ENCODE results near the gene DARS2. TPM values are rescaled to one million over a fixed set of nuclear protein-coding genes. Genes with fewer than 3 reads are reported as not detected.
"Not testable (repeated sequence)": the region's sequence is repeated elsewhere in the genome, so short reads cannot be mapped to it uniquely, and the experiment has no call there.

Gene DARS2
- total RNA-seq, 1 donor from 2014 or later = 56.0 TPM

GRCh38 chr1:173784997-173785396 is 39.5 kb upstream of the DARS2 start:
- TF ChIP-seq EZH2phosphoT487 (IDR thresholded peaks at IDR 0.05) = no peak
- TF ChIP-seq CTCF (IDR thresholded peaks at IDR 0.05) = no peak
- TF ChIP-seq EZH2 (IDR thresholded peaks at IDR 0.05) = no peak
- Mint-ChIP-seq H3K27ac (no peak overlapping the region), H3K9me3 (no peaks in the 10 kb centered on the region), H3K27me3 (ENCODE audit: insufficient read depth, low read depth) (no peaks in the 10 kb centered on the region), H3K4me3 (no peak overlapping the region), H3K4me1 (no peaks in the 10 kb centered on the region), H3K36me3 (peaks cover 13% of the 10 kb centered on the region)
- Histone ChIP-seq H4K20me1 (ENCODE audit: low read depth) (no peaks in the 10 kb centered on the region), H3K4me1 (no peaks in the 10 kb centered on the region), H3F3A (ENCODE audit: low read depth) (peaks cover 5% of the 10 kb centered on the region), H3K4me2 (no peak overlapping the region), H3K27ac (no peak overlapping the region), H3K9me3 (ENCODE audit: low read depth) (no peaks in the 10 kb centered on the region), H3K9ac (no peak overlapping the region), H3K4me3 (no peak overlapping the region), H2AFZ (replicated peaks) (no peak overlapping the region), H3K79me2 (ENCODE audit: low read depth) (no peaks in the 10 kb centered on the region), H3K36me3 (peaks cover 12% of the 10 kb centered on the region), H3K27me3 (no peaks in the 10 kb centered on the region)
- DNase-seq (ENCODE audit: low spot score) = no peak

- H3K9me3 ChIP-seq (ENCODE audit: low read depth) = no peaks in the 10 kb centered on the region
- H3K27me3 ChIP-seq = no peaks in the 10 kb centered on the region
- H2AFZ ChIP-seq (replicated peaks) = no peak overlapping the region
- no peak for TF ChIP-seq EZH2phosphoT487 (IDR thresholded peaks at IDR 0.05)
- no peak for TF ChIP-seq CTCF (IDR thresholded peaks at IDR 0.05)
- TF ChIP-seq EZH2 (IDR thresholded peaks at IDR 0.05) = no peak
- no peaks in the 10 kb centered on the region for H3K27me3 Mint-ChIP-seq (ENCODE audit: insufficient read depth, low read depth)
- H3K4me3 ChIP-seq = no peak overlapping the region
- no peaks in the 10 kb centered on the region for H3K4me1 Mint-ChIP-seq
- H4K20me1 ChIP-seq (ENCODE audit: low read depth) = no peaks in the 10 kb centered on the region
- H3K4me1 ChIP-seq = no peaks in the 10 kb centered on the region
- no peak overlapping the region for H3K9ac ChIP-seq
- H3K36me3 ChIP-seq = peaks cover 16% of the 10 kb centered on the region
- H3K36me3 Mint-ChIP-seq = peaks cover 11% of the 10 kb centered on the region
- H3K27ac Mint-ChIP-seq = no peak overlapping the region
- no peak overlapping the region for H3K4me2 ChIP-seq
- H3K27ac ChIP-seq = no peak overlapping the region
- H3F3A ChIP-seq (ENCODE audit: low read depth) = peaks cover 5% of the 10 kb centered on the region
- peaks cover 2% of the 10 kb centered on the region for H3K9me3 Mint-ChIP-seq
- DNase-seq (ENCODE audit: low spot score) = no peak
- no peak overlapping the region for H3K4me3 Mint-ChIP-seq
- no peaks in the 10 kb centered on the region for H3K79me2 ChIP-seq (ENCODE audit: low read depth)
Observed at GRCh38 chr1:173789841-173790240, 34.6 kb upstream of the DARS2 start.

GRCh38 chr1:173798078-173798477 is 26.4 kb upstream of the DARS2 start:
- no peaks in the 10 kb centered on the region for H3K9me3 ChIP-seq (ENCODE audit: low read depth)
- H3K79me2 ChIP-seq (ENCODE audit: low read depth) = no peaks in the 10 kb centered on the region
- H3K4me1 ChIP-seq = no peaks in the 10 kb centered on the region
- no peak for DNase-seq (ENCODE audit: low spot score)
- no peak overlapping the region for H3K27ac ChIP-seq
- Mint-ChIP-seq H3K9me3 (peaks cover 12% of the 10 kb centered on the region), H3K27ac (no peak overlapping the region), H3K4me3 (no peak overlapping the region), H3K36me3 (peaks cover 24% of the 10 kb centered on the region), H3K27me3 (ENCODE audit: insufficient read depth, low read depth) (no peaks in the 10 kb centered on the region), H3K4me1 (no peaks in the 10 kb centered on the region)
- no peaks in the 10 kb centered on the region for H4K20me1 ChIP-seq (ENCODE audit: low read depth)
- TF ChIP-seq CTCF (IDR thresholded peaks at IDR 0.05) (no peak), EZH2 (IDR thresholded peaks at IDR 0.05) (no peak), EZH2phosphoT487 (IDR thresholded peaks at IDR 0.05) (no peak)
- H3K4me3 ChIP-seq = no peak overlapping the region
- H3F3A ChIP-seq (ENCODE audit: low read depth) = no peaks in the 10 kb centered on the region
- no peaks in the 10 kb centered on the region for H3K27me3 ChIP-seq
- no peak overlapping the region for H3K9ac ChIP-seq
- H2AFZ ChIP-seq (replicated peaks) = no peak overlapping the region
- peaks cover 9% of the 10 kb centered on the region for H3K36me3 ChIP-seq
- H3K4me2 ChIP-seq = no peak overlapping the region

DNA sequence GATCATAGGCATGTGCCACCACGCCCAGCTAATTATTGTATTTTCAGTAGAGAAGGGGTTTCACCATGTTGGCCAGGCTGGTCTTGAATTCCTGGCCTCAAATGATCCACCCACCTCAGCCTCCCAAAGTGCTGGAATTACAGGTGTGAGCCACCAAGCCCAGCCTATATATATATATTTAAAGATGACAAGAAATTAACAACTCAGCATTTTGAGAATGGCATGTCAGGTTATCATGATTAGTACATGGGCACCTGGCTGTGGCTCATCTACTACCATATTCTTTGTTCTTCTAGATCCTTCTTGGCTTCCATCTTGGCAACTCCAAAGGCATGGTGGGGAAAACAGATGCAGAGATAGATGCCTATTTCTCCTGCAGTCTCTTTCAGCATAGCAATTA is 24.5 kb upstream of the DARS2 start:
- not testable (repeated sequence) for H3K9me3 ChIP-seq (ENCODE audit: low read depth); H3K27ac Mint-ChIP-seq; H3K4me2 ChIP-seq; H3K9me3 Mint-ChIP-seq; H3K4me3 Mint-ChIP-seq; H3K27ac ChIP-seq; H3K4me1 Mint-ChIP-seq; H3K79me2 ChIP-seq (ENCODE audit: low read depth); H3K9ac ChIP-seq; DNase-seq (ENCODE audit: low spot score); H3F3A ChIP-seq (ENCODE audit: low read depth); H3K4me1 ChIP-seq; H2AFZ ChIP-seq (replicated peaks); H3K27me3 Mint-ChIP-seq (ENCODE audit: insufficient read depth, low read depth); H4K20me1 ChIP-seq (ENCODE audit: low read depth); H3K4me3 ChIP-seq; H3K27me3 ChIP-seq; H3K36me3 ChIP-seq
- H3K36me3 Mint-ChIP-seq = peaks cover 21% of the 10 kb centered on the region

All from neural progenitor cell (in vitro differentiated cells).